ENCODE data around the gene SERPINA4.

- TF ChIP-seq GLIS3 (CRISPR knock-in tag; IDR thresholded peaks at IDR 0.05) (no peak), CREB5 (CRISPR knock-in tag; IDR thresholded peaks at IDR 0.05; ENCODE audit: low read depth) (no peak), TCF4 (CRISPR knock-in tag; IDR thresholded peaks at IDR 0.05; ENCODE audit: borderline replicate concordance) (no peak), ZNF565 (CRISPR knock-in tag; conservative IDR thresholded peaks at IDR 0.05; ENCODE audit: low read depth) (no peak), CSDC2 (CRISPR knock-in tag; IDR thresholded peaks at IDR 0.05) (no peak), ISL1 (CRISPR knock-in tag; IDR thresholded peaks at IDR 0.05) (no peak)
Measured at GRCh38 chr14:94568186-94568585, 6.9 kb downstream of the SERPINA4 start.
